NCI-H1092 treated with DMSO at 0.1 percent for 48 hours (cell line): Measurements from ENCODE around the gene SNAP29.
A peak's percentile ranks its signal among the peaks of the same experiment; 100 is the strongest.
"Not testable (repeated sequence)": the region's sequence is repeated elsewhere in the genome, so short reads cannot be mapped to it uniquely, and the experiment has no call there.

Experiments
- DNase-seq: peaks from one replicate; lab custom pipeline; 2025; lab: John Stamatoyannopoulos, UW

SNAP29 gene

GRCh38 chr22:20901093-20902033 lies 42.6 kb downstream of the SNAP29 start:
- not testable (repeated sequence) for DNase-seq

- no peak for DNase-seq
Observed at GRCh38 chr22:20903093-20903492, 44.3 kb downstream of the SNAP29 start.

GRCh38 chr22:20904008-20904979 lies 45.5 kb downstream of the SNAP29 start:
- no peak for DNase-seq

- DNase-seq: no peak
Observed at GRCh38 chr22:20904980-20905355, 46.2 kb downstream of the SNAP29 start.

- no peak for DNase-seq
Observed at GRCh38 chr22:20905415-20906386, 46.9 kb downstream of the SNAP29 start.

GRCh38 chr22:20906387-20906767 lies 47.6 kb downstream of the SNAP29 start:
- DNase-seq: no peak

- DNase-seq: not testable (repeated sequence)
Observed at GRCh38 chr22:20908717-20909116, 49.9 kb downstream of the SNAP29 start.

GRCh38 chr22:20909543-20910303 lies 50.9 kb downstream of the SNAP29 start:
- no peak for DNase-seq

GRCh38 chr22:20912494-20912893 lies 53.7 kb downstream of the SNAP29 start:
- no peak for DNase-seq

GRCh38 chr22:20916916-20917810 lies 58.4 kb downstream of the SNAP29 start, which contains the start of gene CRKL:
TSS of gene CRKL (plus strand) at chr22:20917407. CDS start at chr22:20917935, 528 bp downstream.
- DNase-seq: peak; percentile 97

- no peak for DNase-seq
Observed at GRCh38 chr22:20918663-20919218, 59.9 kb downstream of the SNAP29 start.

GRCh38 chr22:20919718-20920117 lies 60.9 kb downstream of the SNAP29 start:
- no peak for DNase-seq

GRCh38 chr22:20920881-20921203 lies 62.0 kb downstream of the SNAP29 start:
- no peak for DNase-seq

- DNase-seq: no peak
Observed at GRCh38 chr22:20922141-20922751, 63.4 kb downstream of the SNAP29 start.

GRCh38 chr22:20926243-20926642 lies 67.4 kb downstream of the SNAP29 start:
- DNase-seq: no peak

GRCh38 chr22:20927940-20928572 lies 69.2 kb downstream of the SNAP29 start:
- DNase-seq: no peak

- no peak for DNase-seq
Observed at GRCh38 chr22:20928573-20928967, 69.8 kb downstream of the SNAP29 start.

- DNase-seq: no peak
Observed at GRCh38 chr22:20930004-20930403, 71.2 kb downstream of the SNAP29 start.
